Activated naive CD4-positive, alpha-beta T cell treated with anti-CD3 and anti-CD28 coated beads, Interleukin-2, amount 10 ng/mL, durations not matched to agents 7 days and 5 days (primary cell): ENCODE measurements around the gene PTGER4.
"Not testable (repeated sequence)": the region's sequence is repeated elsewhere in the genome, so short reads cannot be mapped to it uniquely, and the experiment has no call there.

Source experiments
- CTCF ChIA-PET: fragments of 350-600 bp; sonication (Branson Sonifier 250); formaldehyde crosslinking; loops from one replicate; lab custom pipeline; 2021; ENCODE audit warnings: antibody characterized with exemption; lab: Charles Lee
- DNase-seq: peaks from one replicate; pipeline ENCODE4 v3.0.0-alpha.2; 2020
- H3K27ac Mint-ChIP-seq: one replicate; pipeline ENCODE4 v1.8.0; 2021; ENCODE audit warnings: mild to moderate bottlenecking, moderate library complexity, mixed read lengths
- H3K27me3 Mint-ChIP-seq: one replicate; pipeline ENCODE4 v1.8.0; 2021; ENCODE audit warnings: mild to moderate bottlenecking, mixed read lengths
- H3K36me3 Mint-ChIP-seq: one replicate; pipeline ENCODE4 v1.8.0; 2021; ENCODE audit warnings: mixed read lengths
- H3K4me1 Mint-ChIP-seq: one replicate; pipeline ENCODE4 v1.8.0; 2021; ENCODE audit warnings: mixed read lengths
- H3K4me3 Mint-ChIP-seq: one replicate; pipeline ENCODE4 v1.8.0; 2021; ENCODE audit warnings: mild to moderate bottlenecking, moderate library complexity, mixed read lengths
- H3K9me3 Mint-ChIP-seq: one replicate; pipeline ENCODE4 v1.8.0; 2021; ENCODE audit warnings: mixed read lengths

PTGER4 gene

DNA sequence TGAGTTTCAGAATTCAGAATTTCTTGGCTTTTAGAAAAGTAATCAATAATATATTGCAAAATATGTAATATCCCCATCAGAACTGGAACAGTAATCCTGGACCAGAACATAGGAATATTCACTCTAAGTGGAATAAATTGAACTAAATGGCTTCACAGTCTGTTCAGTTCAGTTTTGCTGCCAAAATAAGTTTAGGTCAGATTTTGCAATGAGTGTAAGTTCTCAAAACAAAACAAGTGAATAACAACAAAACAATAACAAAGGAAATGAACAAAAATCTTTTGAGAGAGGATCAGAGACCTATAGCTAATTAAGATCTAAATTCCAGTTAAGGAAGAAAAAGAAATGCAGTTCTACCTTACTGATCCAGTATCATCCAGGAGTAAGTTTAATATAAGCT, 9.3 kb downstream of the PTGER4 start:
- Mint-ChIP-seq H3K9me3 (no peaks in the 10 kb centered on the region), H3K36me3 (peaks cover 73% of the 10 kb centered on the region), H3K27me3 (no peaks in the 10 kb centered on the region), H3K27ac (peak overlapping the region; percentile 67), H3K4me3 (no peak overlapping the region), H3K4me1 (peaks cover 70% of the 10 kb centered on the region)
- DNase-seq: no peak
- CTCF ChIA-PET: interaction anchor here (0.6 to 2.5 kb wide), 10 partner anchors 36 to 973 kb away, joined by 3 to 8 read pairs (median 4); no protein-coding TSS in a partner anchor

DNA sequence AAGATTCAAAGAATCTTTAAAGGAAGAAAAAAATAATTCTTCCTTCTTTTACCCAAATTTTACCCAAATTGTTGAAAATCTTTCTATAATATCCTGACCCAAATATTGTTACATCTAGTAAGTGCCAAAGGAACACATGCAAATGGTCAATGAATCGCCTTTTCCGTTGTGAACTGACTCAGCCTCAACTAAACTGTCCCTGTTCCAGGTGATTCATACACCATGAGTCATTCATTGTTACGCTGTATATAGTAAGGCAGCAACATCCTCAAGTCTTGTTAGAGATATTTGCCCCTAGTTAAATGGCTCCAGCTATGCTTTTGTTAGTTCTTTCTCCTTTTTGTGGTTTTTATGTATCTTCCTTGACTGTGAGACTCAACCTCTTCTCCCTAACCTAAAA, 9.7 kb downstream of the PTGER4 start:
- no peak for DNase-seq
- Mint-ChIP-seq H3K4me1 (peaks cover 66% of the 10 kb centered on the region), H3K4me3 (no peak overlapping the region), H3K27me3 (no peaks in the 10 kb centered on the region), H3K36me3 (peaks cover 73% of the 10 kb centered on the region), H3K27ac (peak overlapping the region; percentile 67), H3K9me3 (no peaks in the 10 kb centered on the region)
- CTCF ChIA-PET: interaction anchor here (1.2 to 2.5 kb wide), 7 partner anchors 36 to 743 kb away, joined by 3 to 8 read pairs (median 5); no protein-coding TSS in a partner anchor

GRCh38 chr5:40690267-40690666, 10.6 kb downstream of the PTGER4 start:
- CTCF ChIA-PET: interaction anchor here (0.5 to 2.5 kb wide), 4 partner anchors 136 to 742 kb away, joined by 3 to 8 read pairs (median 5); no protein-coding TSS in a partner anchor
- Mint-ChIP-seq H3K9me3 (no peaks in the 10 kb centered on the region), H3K27me3 (no peaks in the 10 kb centered on the region), H3K27ac (no peak overlapping the region), H3K36me3 (peaks cover 76% of the 10 kb centered on the region), H3K4me1 (peaks cover 60% of the 10 kb centered on the region), H3K4me3 (no peak overlapping the region)
- DNase-seq: no peak

GRCh38 chr5:40691894-40692293, 12.2 kb downstream of the PTGER4 start:
- Mint-ChIP-seq H3K36me3 (peaks cover 73% of the 10 kb centered on the region), H3K9me3 (no peaks in the 10 kb centered on the region), H3K27ac (no peak overlapping the region), H3K4me3 (no peak overlapping the region), H3K27me3 (no peaks in the 10 kb centered on the region), H3K4me1 (peaks cover 44% of the 10 kb centered on the region)
- CTCF ChIA-PET: interaction anchor here (0.7 to 1.0 kb wide), 2 partner anchors 184 to 1086 kb away, joined by 3 read pairs; no protein-coding TSS in a partner anchor
- no peak for DNase-seq

DNA sequence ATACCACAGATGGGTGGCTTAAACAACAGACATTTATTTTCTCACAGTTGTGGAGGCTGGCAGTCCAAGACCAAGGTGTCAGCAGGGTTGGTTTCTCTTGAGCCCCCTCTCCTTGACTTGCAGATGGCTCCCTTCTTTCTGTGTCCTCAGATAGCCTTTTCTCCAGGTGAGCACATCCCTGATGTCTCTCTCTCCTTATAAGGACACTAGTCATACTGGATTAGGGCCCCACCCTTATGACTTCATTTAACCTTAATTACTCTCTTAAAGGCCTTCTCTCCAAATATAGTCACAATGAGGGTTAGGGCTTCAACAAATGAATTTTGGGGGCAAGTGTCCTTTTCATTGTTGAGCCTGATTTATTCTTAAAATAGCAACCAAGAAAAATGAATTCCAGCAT, 14.7 kb downstream of the PTGER4 start:
- Mint-ChIP-seq H3K27me3 (no peaks in the 10 kb centered on the region), H3K4me1 (peaks cover 18% of the 10 kb centered on the region), H3K27ac (no peak overlapping the region), H3K9me3 (no peaks in the 10 kb centered on the region), H3K4me3 (no peak overlapping the region), H3K36me3 (peaks cover 62% of the 10 kb centered on the region)
- CTCF ChIA-PET: no interaction called here
- DNase-seq: no peak

GRCh38 chr5:40700116-40700782, 20.5 kb downstream of the PTGER4 start:
- no peaks in the 10 kb centered on the region for H3K4me1 Mint-ChIP-seq
- CTCF ChIA-PET: no interaction called here
- H3K4me3 Mint-ChIP-seq: no peak overlapping the region
- no peak for DNase-seq
- H3K36me3 Mint-ChIP-seq: peaks cover 64% of the 10 kb centered on the region
- H3K9me3 Mint-ChIP-seq: peaks cover 36% of the 10 kb centered on the region
- H3K27ac Mint-ChIP-seq: no peak overlapping the region
- H3K27me3 Mint-ChIP-seq: no peaks in the 10 kb centered on the region

GRCh38 chr5:40702027-40702426, 22.3 kb downstream of the PTGER4 start:
- Mint-ChIP-seq H3K9me3 (peaks cover 38% of the 10 kb centered on the region), H3K36me3 (peaks cover 60% of the 10 kb centered on the region)
- DNase-seq, H3K27ac Mint-ChIP-seq, H3K27me3 Mint-ChIP-seq, H3K4me3 Mint-ChIP-seq, H3K4me1 Mint-ChIP-seq, CTCF ChIA-PET: not testable (repeated sequence)

DNA sequence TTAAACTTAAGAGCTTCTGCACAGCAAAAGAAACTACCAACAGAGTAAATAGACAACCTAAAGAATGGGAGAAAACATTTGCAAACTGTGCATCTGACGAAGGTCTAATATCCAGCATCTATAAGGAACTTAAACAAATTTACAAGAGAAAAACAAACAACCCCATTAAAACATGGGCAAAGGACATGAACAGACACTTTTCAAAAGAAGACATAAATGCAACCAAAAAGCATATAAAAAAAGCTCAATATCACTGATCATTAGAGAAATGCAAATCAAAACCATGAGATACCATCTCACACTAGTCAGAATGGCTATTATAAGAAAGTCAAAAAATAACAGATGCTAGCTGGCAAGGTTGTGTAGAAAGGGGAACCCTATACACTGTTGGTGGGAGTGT, 25.8 kb downstream of the PTGER4 start:
- H3K27me3 Mint-ChIP-seq, H3K4me3 Mint-ChIP-seq, CTCF ChIA-PET, H3K27ac Mint-ChIP-seq, H3K4me1 Mint-ChIP-seq, DNase-seq: not testable (repeated sequence)
- H3K9me3 Mint-ChIP-seq: peaks cover 49% of the 10 kb centered on the region
- peaks cover 70% of the 10 kb centered on the region for H3K36me3 Mint-ChIP-seq

DNA sequence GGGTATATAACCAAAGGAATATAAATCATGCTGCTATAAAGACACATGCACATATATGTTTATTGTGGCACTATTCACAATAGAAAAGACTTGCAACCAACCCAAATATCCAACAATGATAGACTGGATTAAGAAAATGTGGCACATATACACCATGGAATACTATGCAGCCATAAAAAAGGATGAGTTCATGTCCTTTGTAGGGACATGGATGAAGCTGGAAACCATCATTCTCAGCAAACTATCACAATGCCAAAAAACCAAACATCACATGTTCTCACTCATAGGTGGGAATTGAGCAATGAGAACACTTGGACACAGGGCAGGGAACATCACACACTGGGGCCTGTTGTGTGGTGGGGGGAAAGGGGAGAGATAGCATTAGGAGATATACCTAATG, 30.9 kb downstream of the PTGER4 start:
- H3K4me3 Mint-ChIP-seq, H3K4me1 Mint-ChIP-seq, CTCF ChIA-PET, DNase-seq, H3K27me3 Mint-ChIP-seq, H3K27ac Mint-ChIP-seq: not testable (repeated sequence)
- Mint-ChIP-seq H3K9me3 (peaks cover 13% of the 10 kb centered on the region), H3K36me3 (peaks cover 39% of the 10 kb centered on the region)

DNA sequence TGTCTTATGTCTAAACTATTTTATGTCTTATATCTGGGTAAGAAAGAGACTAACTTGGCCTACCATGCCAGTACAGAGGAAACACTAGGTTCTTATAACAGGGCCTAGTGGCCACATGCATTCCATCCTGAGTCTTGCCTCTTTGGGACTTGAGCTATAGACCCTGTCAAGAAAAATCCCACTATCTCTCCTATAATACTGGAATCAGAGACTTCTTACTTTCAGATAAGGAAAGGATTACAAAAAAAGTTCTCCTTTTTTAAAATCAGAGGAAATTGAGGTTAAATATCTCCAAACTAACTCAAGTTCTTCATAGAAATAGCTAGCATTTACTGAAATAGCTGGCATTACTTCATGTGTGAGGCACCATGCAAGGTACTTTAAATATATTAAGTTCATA, 34.3 kb downstream of the PTGER4 start:
- Mint-ChIP-seq H3K4me3 (no peak overlapping the region), H3K27ac (no peak overlapping the region), H3K4me1 (no peaks in the 10 kb centered on the region), H3K9me3 (peaks cover 9% of the 10 kb centered on the region), H3K36me3 (peaks cover 35% of the 10 kb centered on the region), H3K27me3 (no peaks in the 10 kb centered on the region)
- CTCF ChIA-PET: interaction anchor here (0.5 to 1.8 kb wide), 3 partner anchors 11 to 1113 kb away, joined by 3 to 5 read pairs (median 3); no protein-coding TSS in a partner anchor
- DNase-seq: no peak

- DNase-seq: no peak
- H3K36me3 Mint-ChIP-seq: peaks cover 36% of the 10 kb centered on the region
- H3K4me3 Mint-ChIP-seq: no peak overlapping the region
- no peaks in the 10 kb centered on the region for H3K4me1 Mint-ChIP-seq
- H3K27me3 Mint-ChIP-seq: no peaks in the 10 kb centered on the region
- H3K27ac Mint-ChIP-seq: no peak overlapping the region
- H3K9me3 Mint-ChIP-seq: peaks cover under 1% of the 10 kb centered on the region
- CTCF ChIA-PET: no interaction called here
Measured at GRCh38 chr5:40716000-40716399, 36.3 kb downstream of the PTGER4 start.

GRCh38 chr5:40716590-40716989, 36.9 kb downstream of the PTGER4 start:
- no peaks in the 10 kb centered on the region for H3K4me1 Mint-ChIP-seq
- no peaks in the 10 kb centered on the region for H3K27me3 Mint-ChIP-seq
- CTCF ChIA-PET: no interaction called here
- no peak overlapping the region for H3K27ac Mint-ChIP-seq
- H3K36me3 Mint-ChIP-seq: peaks cover 41% of the 10 kb centered on the region
- no peak for DNase-seq
- peaks cover 7% of the 10 kb centered on the region for H3K9me3 Mint-ChIP-seq
- H3K4me3 Mint-ChIP-seq: no peak overlapping the region

- Mint-ChIP-seq H3K36me3 (peaks cover 43% of the 10 kb centered on the region), H3K27me3 (no peaks in the 10 kb centered on the region), H3K4me3 (no peak overlapping the region), H3K9me3 (peaks cover 9% of the 10 kb centered on the region), H3K4me1 (no peaks in the 10 kb centered on the region), H3K27ac (no peak overlapping the region)
- CTCF ChIA-PET: no interaction called here
- no peak for DNase-seq
Measured at GRCh38 chr5:40717281-40717680, 37.6 kb downstream of the PTGER4 start.

GRCh38 chr5:40720069-40720468, 40.4 kb downstream of the PTGER4 start:
- DNase-seq: no peak
- Mint-ChIP-seq H3K27me3 (no peaks in the 10 kb centered on the region), H3K27ac (no peak overlapping the region), H3K9me3 (peaks cover 9% of the 10 kb centered on the region), H3K4me1 (no peaks in the 10 kb centered on the region), H3K36me3 (peaks cover 51% of the 10 kb centered on the region), H3K4me3 (no peak overlapping the region)
- CTCF ChIA-PET: no interaction called here

DNA sequence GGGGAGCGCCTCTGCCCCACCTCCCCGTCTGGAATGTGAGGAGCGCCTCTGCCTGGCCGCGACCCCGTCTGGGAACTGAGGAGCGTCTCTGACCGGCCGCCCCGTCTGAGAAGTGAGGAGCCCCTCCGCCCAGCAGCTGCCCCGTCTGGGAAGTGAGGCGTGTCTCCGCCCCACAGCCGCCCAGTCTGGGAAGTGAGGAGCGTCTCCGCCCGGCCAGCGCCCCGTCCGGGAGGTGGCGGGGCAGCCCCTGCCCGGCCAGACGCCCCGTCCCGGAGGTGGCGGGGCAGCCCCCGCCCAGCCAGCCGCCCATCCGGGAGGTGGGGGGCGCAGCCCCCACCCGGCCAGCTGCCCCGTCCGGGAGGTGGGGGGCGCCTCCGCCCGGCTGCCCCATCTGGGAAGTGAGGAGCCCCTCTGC, 42.8 kb downstream of the PTGER4 start:
- H3K27me3 Mint-ChIP-seq, CTCF ChIA-PET, H3K9me3 Mint-ChIP-seq, H3K4me1 Mint-ChIP-seq, DNase-seq, H3K4me3 Mint-ChIP-seq, H3K27ac Mint-ChIP-seq: not testable (repeated sequence)
- peaks cover 49% of the 10 kb centered on the region for H3K36me3 Mint-ChIP-seq
